OCI-LY7 (cell line): ENCODE data around the gene RXRA. TPM values are rescaled to one million over a fixed set of nuclear protein-coding genes. Genes with fewer than 3 reads are reported as not detected.

ENCODE experiments used
- BruUV-seq: library from RNA; stranded (reverse); fragments of 400-500 nt; replicated peaks from 2 replicates; lab custom pipeline; 2021; lab: Mats Ljungman, UMichigan
- CTCF ChIA-PET: fragments of 300-600 bp; sonication (Branson Sonifier 250); formaldehyde crosslinking; loops from one replicate; lab custom pipeline; 2022; ENCODE audit warnings: antibody characterized with exemption; ENCODE audit not compliant: unreplicated experiment; lab: Charles Lee
- POLR2A ChIA-PET: fragments of 300-600 bp; sonication (Branson Sonifier 250); formaldehyde crosslinking; loops from one replicate; lab custom pipeline; 2022; ENCODE audit warnings: antibody characterized with exemption; lab: Charles Lee
- DNase-seq: peaks from one replicate; pipeline ENCODE4 v3.0.0-alpha.2; 2015; ENCODE audit warnings: low spot score
- H2AFZ ChIP-seq: fragments of 200-600 bp; sonication (generic), shearing (Covaris generic); 2 replicates; pipeline ENCODE4 v1.6.1; 2014; ENCODE audit warnings: mild to moderate bottlenecking, antibody characterized with exemption, low read length, moderate library complexity
- H3K27ac ChIP-seq: fragments of 200-600 bp; sonication (generic); 2 replicates; pipeline ENCODE4 v1.5.1; 2014; ENCODE audit warnings: mixed run types, low read depth, mild to moderate bottlenecking, moderate library complexity, low read length, inconsistent platforms; ENCODE audit not compliant: poor library complexity, severe bottlenecking
- H3K36me3 ChIP-seq: fragments of 200-600 bp; sonication (generic); 2 replicates; pipeline ENCODE4 v1.6.1; 2014; ENCODE audit warnings: mild to moderate bottlenecking, antibody characterized with exemption, low read length, moderate library complexity, mixed read lengths; ENCODE audit not compliant: insufficient read depth
- H3K4me1 ChIP-seq: fragments of 200-600 bp; sonication (generic); 2 replicates; pipeline ENCODE4 v1.5.1; 2014; ENCODE audit warnings: mild to moderate bottlenecking, low read length; ENCODE audit not compliant: insufficient read depth, poor library complexity, severe bottlenecking
- H3K4me2 ChIP-seq: fragments of 200-600 bp; sonication (generic); 2 replicates; pipeline ENCODE4 v1.6.1; 2014; ENCODE audit warnings: mild to moderate bottlenecking, low read length
- H3K4me3 ChIP-seq: fragments of 200-600 bp; sonication (generic); 2 replicates; pipeline ENCODE4 v1.5.1; 2014; ENCODE audit warnings: mild to moderate bottlenecking, low read depth, low read length; ENCODE audit not compliant: poor library complexity, severe bottlenecking
- H3K79me2 ChIP-seq: fragments of 200-600 bp; sonication (generic); 2 replicates; pipeline ENCODE4 v1.6.1; 2016; ENCODE audit warnings: low read depth, mild to moderate bottlenecking, low read length, moderate library complexity, mixed read lengths; ENCODE audit not compliant: insufficient read depth
- H3K9me2 ChIP-seq: fragments of 200-600 bp; sonication (generic); 2 replicates; pipeline ENCODE4 v1.6.1; 2016; ENCODE audit warnings: mild to moderate bottlenecking, low read length, mixed read lengths; ENCODE audit not compliant: insufficient read depth
- H3K9me3 ChIP-seq: fragments of 200-600 bp; sonication (generic); 2 replicates; pipeline ENCODE4 v1.6.1; 2014; ENCODE audit warnings: mild to moderate bottlenecking, mixed run types, low read length, mixed read lengths
- H4K20me1 ChIP-seq: fragments of 200-600 bp; sonication (generic); 2 replicates; pipeline ENCODE4 v1.6.1; 2014; ENCODE audit warnings: mild to moderate bottlenecking, antibody characterized with exemption, low read length, moderate library complexity, mixed read lengths; ENCODE audit not compliant: insufficient read depth
- CTCF ChIP-seq: fragments of 200-600 bp; sonication (generic); conservative IDR thresholded peaks from 2 replicates; pipeline ENCODE4 v1.5.1; 2014; ENCODE audit warnings: mild to moderate bottlenecking, antibody characterized with exemption, low read length, moderate library complexity, mixed read lengths
- EZH2phosphoT487 ChIP-seq: fragments of 200-600 bp; sonication (generic); IDR thresholded peaks from 2 replicates; pipeline ENCODE4 v1.6.1; 2018; ENCODE audit warnings: low read depth, borderline replicate concordance, mild to moderate bottlenecking, mixed run types, antibody characterized with exemption, low read length, moderate library complexity, mixed read lengths
- intact Hi-C: fragments of 100-400 bp; cut with micrococcal nuclease; formaldehyde crosslinking; loops from one replicate; pipeline ENCODE4 v1.10.0; 2022; ENCODE audit not compliant: unreplicated experiment
- total RNA-seq, 2 experiments: library from RNA; depleted of rRNA in 1 of 2; stranded (reverse); fragments of >200 nt in 1 of 2; shearing (Covaris generic) in 1 of 2; gene quantifications; 2 replicates each; pipeline ENCODE4 v1.2.3, GENCODE V29; 2014 to 2022

Gene RXRA
- total RNA-seq, 2 experiments from 2014 or later = 0.25 to 0.40 TPM

- H3K4me1 ChIP-seq = no peaks in the 10 kb centered on the region
- H3K36me3 ChIP-seq = no peaks in the 10 kb centered on the region
- H3K27ac ChIP-seq = no peak overlapping the region
- no peaks in the 10 kb centered on the region for H3K79me2 ChIP-seq
- no peak for TF ChIP-seq EZH2phosphoT487
- TF ChIP-seq CTCF = no peak
- H4K20me1 ChIP-seq = no peaks in the 10 kb centered on the region
- no peak overlapping the region for H3K4me3 ChIP-seq
- H2AFZ ChIP-seq = no peak overlapping the region
- POLR2A ChIA-PET = no interaction called here
- no peaks in the 10 kb centered on the region for H3K9me2 ChIP-seq
- intact Hi-C loops = no loop called here
- CTCF ChIA-PET = no interaction called here
- no TSS peak for BruUV-seq
- DNase-seq = no peak
- H3K9me3 ChIP-seq = no peaks in the 10 kb centered on the region
- no peak overlapping the region for H3K4me2 ChIP-seq
Observed at GRCh38 chr9:134336924-134337323, 10.7 kb downstream of the RXRA start.

- CTCF ChIA-PET = no interaction called here
- H3K4me3 ChIP-seq = no peak overlapping the region
- no peaks in the 10 kb centered on the region for H3K4me1 ChIP-seq
- no peak overlapping the region for H2AFZ ChIP-seq
- H3K9me3 ChIP-seq = no peaks in the 10 kb centered on the region
- TF ChIP-seq CTCF (no peak), EZH2phosphoT487 (no peak)
- H3K36me3 ChIP-seq = no peaks in the 10 kb centered on the region
- intact Hi-C loops = no loop called here
- no TSS peak for BruUV-seq
- H4K20me1 ChIP-seq = no peaks in the 10 kb centered on the region
- DNase-seq = no peak
- H3K4me2 ChIP-seq = no peak overlapping the region
- POLR2A ChIA-PET = no interaction called here
- H3K9me2 ChIP-seq = no peaks in the 10 kb centered on the region
- no peak overlapping the region for H3K27ac ChIP-seq
- no peaks in the 10 kb centered on the region for H3K79me2 ChIP-seq
Observed at GRCh38 chr9:134337469-134337868, 11.2 kb downstream of the RXRA start.

GRCh38 chr9:134338394-134339182 is 12.3 kb downstream of the RXRA start:
- no peaks in the 10 kb centered on the region for H3K9me3 ChIP-seq
- H3K4me1 ChIP-seq = no peaks in the 10 kb centered on the region
- H4K20me1 ChIP-seq = no peaks in the 10 kb centered on the region
- CTCF ChIA-PET = no interaction called here
- no peak overlapping the region for H2AFZ ChIP-seq
- POLR2A ChIA-PET = no interaction called here
- H3K27ac ChIP-seq = no peak overlapping the region
- H3K4me3 ChIP-seq = no peak overlapping the region
- H3K9me2 ChIP-seq = no peaks in the 10 kb centered on the region
- H3K79me2 ChIP-seq = no peaks in the 10 kb centered on the region
- no peak for TF ChIP-seq CTCF
- no peak for TF ChIP-seq EZH2phosphoT487
- no TSS peak for BruUV-seq
- H3K4me2 ChIP-seq = no peak overlapping the region
- H3K36me3 ChIP-seq = no peaks in the 10 kb centered on the region
- no peak for DNase-seq
- intact Hi-C loops = no loop called here
